HepG2 (cell line): ENCODE measurements around the gene GOT2.
"Not testable (repeated sequence)": the region's sequence is repeated elsewhere in the genome, so short reads cannot be mapped to it uniquely, and the experiment has no call there.

Experiments
- FOXA3 ChIP-seq: IDR thresholded peaks from 2 replicates; pipeline ENCODE4 v1.6.1; 2016; ENCODE audit warnings: missing genetic modification reagents, missing compliant biosample characterization
- MAX ChIP-seq: IDR thresholded peaks from 2 replicates; pipeline ENCODE4 v1.6.1; 2012; ENCODE audit warnings: inconsistent platforms
- MLX ChIP-seq: IDR thresholded peaks from 2 replicates; pipeline ENCODE4 v1.6.1; 2016
- POLR2AphosphoS5 ChIP-seq: IDR thresholded peaks from 2 replicates; pipeline ENCODE4 v1.6.1; 2012; ENCODE audit warnings: low read depth, low read length
- ZBTB14 ChIP-seq: sonication (generic); formaldehyde crosslinking; IDR thresholded peaks from 2 replicates; pipeline ENCODE4 v1.4.0; 2020; ENCODE audit warnings: missing genetic modification reagents
- ZNF563 ChIP-seq: sonication (generic); formaldehyde crosslinking; IDR thresholded peaks from 2 replicates; pipeline ENCODE4 v1.8.0; 2022; ENCODE audit warnings: mild to moderate bottlenecking, moderate library complexity, missing genetic modification reagents
- ZNF619 ChIP-seq: sonication (generic); formaldehyde crosslinking; IDR thresholded peaks from 2 replicates; pipeline ENCODE4 v1.4.0; 2020; ENCODE audit warnings: mild to moderate bottlenecking, missing genetic modification reagents

GRCh38 chr16:58779291-58779690, 45.2 kb upstream of the GOT2 start:
- TF ChIP-seq FOXA3 (CRISPR knock-in tag); POLR2AphosphoS5; MAX; MLX; ZNF619 (CRISPR knock-in tag); ZNF563; ZBTB14: not testable (repeated sequence)
